ENCODE measurements around the gene SREBF1. TPM values are rescaled to one million over a fixed set of nuclear protein-coding genes. Genes with fewer than 3 reads are reported as not detected.
A peak's percentile ranks its signal among the peaks of the same experiment; 100 is the strongest.

SREBF1 gene
- 365 TPM for total RNA-seq (ENCODE audit: unreplicated experiment)
- long read RNA-seq, partial matches to known transcripts = 3 of 8 reads
- long read RNA-seq, other reads (novel, unspliced or antisense) = 5 of 8 reads

DNA sequence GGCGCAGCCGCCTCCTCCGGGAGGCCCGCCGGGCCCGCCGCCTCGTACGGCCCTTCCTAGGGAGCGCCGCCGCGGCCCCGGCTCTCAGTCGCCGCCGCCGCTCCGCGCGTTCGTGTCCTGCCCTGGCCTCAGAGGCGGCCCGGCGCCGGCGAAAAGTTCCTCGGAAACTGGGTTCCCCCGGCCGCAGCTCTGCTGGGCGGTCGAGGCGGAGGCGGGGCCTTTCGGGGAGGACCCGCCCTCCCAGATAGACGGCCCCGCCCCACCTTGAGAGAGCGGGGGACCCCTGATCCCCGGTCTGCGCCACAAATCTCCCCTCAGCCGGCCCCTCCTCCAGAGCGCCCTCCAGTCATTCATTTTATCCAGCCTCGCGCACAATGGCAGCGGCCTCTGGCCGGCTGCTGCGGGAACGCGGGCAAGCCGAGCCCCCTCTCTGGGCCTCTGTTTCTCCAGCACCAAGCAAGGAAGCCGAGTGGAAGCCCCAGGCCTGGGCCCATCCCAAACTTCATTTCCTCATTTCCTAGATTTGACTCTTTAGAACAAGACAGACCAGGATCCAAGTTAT lies at the start of gene SREBF1:
Gene SREBF1, minus strand, starts transcription at position 169 of the 562 bp plus-strand sequence. CDS start 169 bp downstream, outside the sequence.
- Mint-ChIP-seq H3K4me1 (ENCODE audit: low read depth, unreplicated experiment) (peaks cover 39% of the 10 kb centered on the region), H3K27me3 (ENCODE audit: unreplicated experiment) (peaks cover 13% of the 10 kb centered on the region), H3K9me3 (ENCODE audit: unreplicated experiment) (peaks cover 18% of the 10 kb centered on the region), H3K27ac (ENCODE audit: unreplicated experiment) (peak within 1 kb of the TSS; percentile 99), H3K4me3 (ENCODE audit: unreplicated experiment) (peak within 1 kb of the TSS; percentile 95), H3K36me3 (ENCODE audit: unreplicated experiment) (no peaks in the 10 kb centered on the region)
- DNase-seq = peak; percentile 77
- TF ChIP-seq, protein P1, sequence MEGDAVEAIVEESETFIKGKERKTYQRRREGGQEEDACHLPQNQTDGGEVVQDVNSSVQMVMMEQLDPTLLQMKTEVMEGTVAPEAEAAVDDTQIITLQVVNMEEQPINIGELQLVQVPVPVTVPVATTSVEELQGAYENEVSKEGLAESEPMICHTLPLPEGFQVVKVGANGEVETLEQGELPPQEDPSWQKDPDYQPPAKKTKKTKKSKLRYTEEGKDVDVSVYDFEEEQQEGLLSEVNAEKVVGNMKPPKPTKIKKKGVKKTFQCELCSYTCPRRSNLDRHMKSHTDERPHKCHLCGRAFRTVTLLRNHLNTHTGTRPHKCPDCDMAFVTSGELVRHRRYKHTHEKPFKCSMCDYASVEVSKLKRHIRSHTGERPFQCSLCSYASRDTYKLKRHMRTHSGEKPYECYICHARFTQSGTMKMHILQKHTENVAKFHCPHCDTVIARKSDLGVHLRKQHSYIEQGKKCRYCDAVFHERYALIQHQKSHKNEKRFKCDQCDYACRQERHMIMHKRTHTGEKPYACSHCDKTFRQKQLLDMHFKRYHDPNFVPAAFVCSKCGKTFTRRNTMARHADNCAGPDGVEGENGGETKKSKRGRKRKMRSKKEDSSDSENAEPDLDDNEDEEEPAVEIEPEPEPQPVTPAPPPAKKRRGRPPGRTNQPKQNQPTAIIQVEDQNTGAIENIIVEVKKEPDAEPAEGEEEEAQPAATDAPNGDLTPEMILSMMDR (IDR thresholded peaks at IDR 0.05; ENCODE audit: partially characterized antibody, unreplicated experiment) = no peak

GRCh38 chr17:17886226-17886625 lies 49.4 kb upstream of the SREBF1 start:
- H3K27me3 Mint-ChIP-seq (ENCODE audit: unreplicated experiment) = peaks cover 8% of the 10 kb centered on the region

DNA sequence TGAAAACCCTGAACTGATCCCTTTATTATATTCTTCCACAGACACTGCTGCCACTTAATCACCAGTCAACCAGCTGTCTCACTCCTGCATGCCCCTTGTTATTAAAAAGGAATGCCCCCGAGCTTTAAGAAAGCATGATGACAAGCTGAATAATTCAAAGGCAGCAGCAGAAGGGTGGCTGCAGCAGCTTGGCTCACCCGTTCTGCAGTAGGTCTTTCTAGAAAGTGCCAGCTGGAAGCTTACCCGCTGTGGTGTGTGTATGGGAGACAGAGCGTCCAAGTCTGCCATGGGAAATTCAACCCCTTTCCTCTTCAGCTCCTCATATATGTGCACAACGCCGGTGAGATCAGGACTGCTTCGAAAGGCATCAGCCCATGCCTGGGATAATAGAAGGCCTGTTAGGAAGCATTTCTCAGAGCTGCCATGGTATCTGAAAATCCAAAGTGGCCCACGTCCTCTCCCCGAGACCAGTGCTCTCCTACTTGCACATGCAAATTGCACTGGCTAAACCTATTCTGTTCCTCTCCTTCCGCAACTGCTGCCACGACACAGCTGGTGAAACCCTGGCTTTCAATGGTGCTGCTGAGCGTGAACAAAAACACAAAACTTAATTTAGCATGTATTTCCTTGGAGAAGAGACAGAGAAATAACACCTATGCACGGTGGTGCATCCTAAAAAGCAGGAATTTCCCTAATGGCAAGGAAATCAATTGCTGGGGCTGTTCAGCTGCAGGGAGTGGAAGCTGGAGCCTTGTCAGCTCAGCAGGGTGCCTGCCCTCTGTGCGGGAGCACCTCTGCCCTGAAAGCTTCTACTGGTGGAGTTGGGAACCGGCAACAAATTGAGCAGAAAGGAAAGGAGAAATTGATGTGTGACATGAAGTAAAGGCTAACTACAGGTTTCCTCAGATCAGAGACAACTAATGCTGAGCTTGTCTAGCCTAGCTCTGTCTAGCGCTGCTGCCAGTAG lies 47.9 kb upstream of the SREBF1 start:
- Mint-ChIP-seq H3K4me1 (ENCODE audit: low read depth, unreplicated experiment) (peaks cover 46% of the 10 kb centered on the region), H3K4me3 (ENCODE audit: unreplicated experiment) (peak overlapping the region; percentile 27), H3K27ac (ENCODE audit: unreplicated experiment) (peak overlapping the region; percentile 87), H3K27me3 (ENCODE audit: unreplicated experiment) (peaks cover 13% of the 10 kb centered on the region), H3K36me3 (ENCODE audit: unreplicated experiment) (no peaks in the 10 kb centered on the region), H3K9me3 (ENCODE audit: unreplicated experiment) (peaks cover 15% of the 10 kb centered on the region)
- TF ChIP-seq, protein P1 (IDR thresholded peaks at IDR 0.05; ENCODE audit: partially characterized antibody, unreplicated experiment) = no peak
- no peak for DNase-seq

More at GRCh38 chr17:17886226-17886625, 49.4 kb upstream of the SREBF1 start:
- Mint-ChIP-seq H3K4me3 (ENCODE audit: unreplicated experiment) (no peak overlapping the region), H3K4me1 (ENCODE audit: low read depth, unreplicated experiment) (peaks cover 53% of the 10 kb centered on the region), H3K9me3 (ENCODE audit: unreplicated experiment) (peaks cover 15% of the 10 kb centered on the region), H3K27ac (ENCODE audit: unreplicated experiment) (peak overlapping the region; percentile 76), H3K36me3 (ENCODE audit: unreplicated experiment) (no peaks in the 10 kb centered on the region)
- TF ChIP-seq, protein P1 (IDR thresholded peaks at IDR 0.05; ENCODE audit: partially characterized antibody, unreplicated experiment) = no peak
- peak; percentile 52 for DNase-seq

DNA sequence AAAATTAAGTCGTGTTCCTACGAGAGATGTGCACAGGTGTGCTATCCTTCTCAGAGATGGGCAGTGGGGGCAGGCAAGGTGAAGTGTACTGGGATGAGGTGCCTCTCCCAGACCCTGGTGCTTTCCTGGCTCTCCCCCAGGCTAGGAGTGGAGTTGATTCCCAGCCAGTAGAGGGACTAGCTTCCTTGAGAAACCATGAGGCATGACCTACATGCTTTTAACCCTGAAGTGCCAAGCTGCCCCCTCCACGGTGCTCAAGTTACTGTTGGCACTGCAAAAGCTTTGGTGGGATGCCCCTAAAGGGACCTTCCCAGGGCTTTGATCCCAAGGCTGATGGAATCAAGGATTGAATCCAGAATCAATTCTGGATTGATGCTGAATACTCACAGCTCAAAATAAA lies 47.0 kb upstream of the SREBF1 start:
- Mint-ChIP-seq H3K9me3 (ENCODE audit: unreplicated experiment) (peaks cover 15% of the 10 kb centered on the region), H3K27me3 (ENCODE audit: unreplicated experiment) (peaks cover 13% of the 10 kb centered on the region), H3K4me3 (ENCODE audit: unreplicated experiment) (peak overlapping the region; percentile 27), H3K4me1 (ENCODE audit: low read depth, unreplicated experiment) (peaks cover 46% of the 10 kb centered on the region), H3K27ac (ENCODE audit: unreplicated experiment) (no peak overlapping the region), H3K36me3 (ENCODE audit: unreplicated experiment) (no peaks in the 10 kb centered on the region)
- TF ChIP-seq, protein P1 (IDR thresholded peaks at IDR 0.05; ENCODE audit: partially characterized antibody, unreplicated experiment) = no peak
- no peak for DNase-seq

Data from glutamatergic neuron (in vitro differentiated cells).